ENCODE results near the gene HIPK2.

Gene HIPK2

GRCh38 chr7:139699640-139700504 is 77.9 kb downstream of the HIPK2 start:
- H3K27ac ChIP-seq = no peak overlapping the region
- TF ChIP-seq, protein P1, sequence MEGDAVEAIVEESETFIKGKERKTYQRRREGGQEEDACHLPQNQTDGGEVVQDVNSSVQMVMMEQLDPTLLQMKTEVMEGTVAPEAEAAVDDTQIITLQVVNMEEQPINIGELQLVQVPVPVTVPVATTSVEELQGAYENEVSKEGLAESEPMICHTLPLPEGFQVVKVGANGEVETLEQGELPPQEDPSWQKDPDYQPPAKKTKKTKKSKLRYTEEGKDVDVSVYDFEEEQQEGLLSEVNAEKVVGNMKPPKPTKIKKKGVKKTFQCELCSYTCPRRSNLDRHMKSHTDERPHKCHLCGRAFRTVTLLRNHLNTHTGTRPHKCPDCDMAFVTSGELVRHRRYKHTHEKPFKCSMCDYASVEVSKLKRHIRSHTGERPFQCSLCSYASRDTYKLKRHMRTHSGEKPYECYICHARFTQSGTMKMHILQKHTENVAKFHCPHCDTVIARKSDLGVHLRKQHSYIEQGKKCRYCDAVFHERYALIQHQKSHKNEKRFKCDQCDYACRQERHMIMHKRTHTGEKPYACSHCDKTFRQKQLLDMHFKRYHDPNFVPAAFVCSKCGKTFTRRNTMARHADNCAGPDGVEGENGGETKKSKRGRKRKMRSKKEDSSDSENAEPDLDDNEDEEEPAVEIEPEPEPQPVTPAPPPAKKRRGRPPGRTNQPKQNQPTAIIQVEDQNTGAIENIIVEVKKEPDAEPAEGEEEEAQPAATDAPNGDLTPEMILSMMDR (conservative IDR thresholded peaks at IDR 0.05) = no peak
- TF ChIP-seq ZFX (IDR thresholded peaks at IDR 0.05) = no peak

DNA sequence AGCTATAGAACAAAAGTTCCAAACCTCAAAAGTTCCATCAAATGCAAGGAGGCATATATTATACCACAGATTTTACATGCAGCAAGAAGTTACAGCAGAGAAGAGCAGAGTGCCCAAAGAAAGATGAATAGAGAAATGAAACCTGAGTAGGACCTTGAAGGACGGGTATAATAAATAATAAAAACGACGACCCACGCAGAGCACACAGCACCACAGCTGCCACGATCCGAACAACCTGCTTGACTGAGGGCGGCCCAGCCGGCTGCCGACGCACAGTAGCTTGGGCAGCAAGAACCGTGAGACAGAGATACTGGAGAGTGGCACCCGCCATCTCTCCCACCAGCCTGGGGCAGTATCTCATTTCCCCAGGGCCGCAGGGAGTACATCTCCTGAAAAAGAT is 79.0 kb downstream of the HIPK2 start:
- H3K27ac ChIP-seq = no peak overlapping the region
- TF ChIP-seq, protein P1 (conservative IDR thresholded peaks at IDR 0.05) = no peak
- no peak for TF ChIP-seq ZFX (IDR thresholded peaks at IDR 0.05)

DNA sequence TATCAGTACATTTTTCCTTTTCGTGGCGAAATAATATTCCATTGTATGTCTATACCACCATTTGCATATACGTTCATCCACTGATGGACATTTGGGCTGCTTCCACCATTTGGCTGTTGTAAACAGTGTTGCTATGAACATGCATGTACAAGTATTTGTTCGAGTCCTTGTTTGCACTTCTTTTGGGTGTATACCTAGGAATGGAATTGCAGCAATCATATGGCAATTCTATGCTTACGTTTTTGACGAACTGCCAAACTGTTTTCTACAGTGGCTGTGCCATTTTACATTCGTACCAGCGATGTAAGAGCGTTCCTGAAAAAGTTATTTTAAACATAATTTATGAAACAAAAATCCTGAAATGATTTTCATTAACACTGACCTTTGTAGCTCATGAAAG is 79.5 kb downstream of the HIPK2 start:
- TF ChIP-seq, protein P1 (conservative IDR thresholded peaks at IDR 0.05) = no peak
- no peak for TF ChIP-seq ZFX (IDR thresholded peaks at IDR 0.05)
- H3K27ac ChIP-seq = no peak overlapping the region

- TF ChIP-seq ZFX (IDR thresholded peaks at IDR 0.05) = no peak
- TF ChIP-seq, protein P1 (conservative IDR thresholded peaks at IDR 0.05) = no peak
- H3K27ac ChIP-seq = no peak overlapping the region
These were observed 80.7 kb downstream of the HIPK2 start for GRCh38 chr7:139697056-139697455.

DNA sequence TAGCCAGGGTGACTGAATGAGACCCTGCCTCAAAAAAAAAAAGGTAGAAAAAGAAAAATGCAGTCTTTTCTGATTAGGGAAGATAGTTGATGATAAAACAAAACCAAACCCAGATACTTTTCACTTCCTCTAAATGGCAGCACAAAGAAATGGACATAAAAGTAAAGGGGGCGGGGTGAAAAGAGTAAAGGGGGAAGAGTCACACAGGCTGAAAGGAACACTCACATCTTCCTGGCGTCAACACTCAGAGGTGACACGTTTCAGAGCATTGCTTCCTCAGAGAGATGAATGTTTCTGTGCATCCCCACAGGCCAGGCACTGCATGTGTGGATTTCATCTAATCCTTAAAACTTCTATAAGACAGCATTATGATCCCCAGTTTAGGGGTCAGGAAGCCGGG is 81.2 kb downstream of the HIPK2 start:
- H3K27ac ChIP-seq = no peak overlapping the region
- TF ChIP-seq, protein P1 (conservative IDR thresholded peaks at IDR 0.05) = no peak
- no peak for TF ChIP-seq ZFX (IDR thresholded peaks at IDR 0.05)

GRCh38 chr7:139695588-139695987 is 82.2 kb downstream of the HIPK2 start:
- no peak overlapping the region for H3K27ac ChIP-seq
- TF ChIP-seq, protein P1 (conservative IDR thresholded peaks at IDR 0.05) = no peak
- no peak for TF ChIP-seq ZFX (IDR thresholded peaks at IDR 0.05)

- H3K27ac ChIP-seq = no peak overlapping the region
- TF ChIP-seq ZFX (IDR thresholded peaks at IDR 0.05) = no peak
- TF ChIP-seq, protein P1 (conservative IDR thresholded peaks at IDR 0.05) = no peak
These were observed 82.7 kb downstream of the HIPK2 start for GRCh38 chr7:139695051-139695450.
